ENCODE measurements around the gene RABGAP1L.
A peak's percentile ranks its signal among the peaks of the same experiment; 100 is the strongest.
"Not testable (repeated sequence)": the region's sequence is repeated elsewhere in the genome, so short reads cannot be mapped to it uniquely, and the experiment has no call there.

Gene RABGAP1L

GRCh38 chr1:175023922-175024242 lies 864.6 kb downstream of the RABGAP1L start:
- peak overlapping the region; percentile 83 for H4K12ac ChIP-seq (ENCODE audit: low read depth, low read length)
- not testable (repeated sequence) for H3K27ac ChIP-seq (ENCODE audit: low read depth, low read length); H2BK12ac ChIP-seq (ENCODE audit: low read length); H3K4me3 ChIP-seq (ENCODE audit: low read depth, low read length); H3K4me1 ChIP-seq (ENCODE audit: control insufficient read depth in 1 of 2, insufficient read depth in 2 of 2, low read length in 2 of 2); H3K9ac ChIP-seq (ENCODE audit: low read length); H3K4ac ChIP-seq (ENCODE audit: low read depth, low read length); H2BK5ac ChIP-seq (ENCODE audit: low read depth, low read length, poor library complexity); DNase-seq; H3K79me1 ChIP-seq (ENCODE audit: low read length); H3K18ac ChIP-seq (ENCODE audit: low read length); H2BK120ac ChIP-seq (ENCODE audit: insufficient read depth, low read length, poor library complexity); H3K9me3 ChIP-seq (ENCODE audit: insufficient read depth, low read depth, low read length); H3K36me3 ChIP-seq (ENCODE audit: control insufficient read depth in 1 of 2, insufficient read depth in 2 of 2, low read length in 2 of 2); H3K27me3 ChIP-seq (ENCODE audit: insufficient read depth, low read length); H2AK5ac ChIP-seq (ENCODE audit: low read length); H3K23ac ChIP-seq (ENCODE audit: low read length); H3K79me2 ChIP-seq (ENCODE audit: control insufficient read depth, insufficient read depth, low read length, poor library complexity); H3K14ac ChIP-seq (ENCODE audit: low read length)
- H4K8ac ChIP-seq (ENCODE audit: low read depth, low read length), result peak overlapping the region; percentile 72
- peak overlapping the region; percentile 20 for H4K91ac ChIP-seq (ENCODE audit: low read depth, low read length)
- peak overlapping the region; percentile 43 for H2AFZ ChIP-seq (ENCODE audit: insufficient read depth, low read length, poor library complexity)
- WGBS (ENCODE audit: extremely low coverage, insufficient coverage, insufficient read length), result no CpG with 5 or more reads among the region's 2 CpGs
- H3K4me2 ChIP-seq (ENCODE audit: low read length), result peak overlapping the region; percentile 64

DNA sequence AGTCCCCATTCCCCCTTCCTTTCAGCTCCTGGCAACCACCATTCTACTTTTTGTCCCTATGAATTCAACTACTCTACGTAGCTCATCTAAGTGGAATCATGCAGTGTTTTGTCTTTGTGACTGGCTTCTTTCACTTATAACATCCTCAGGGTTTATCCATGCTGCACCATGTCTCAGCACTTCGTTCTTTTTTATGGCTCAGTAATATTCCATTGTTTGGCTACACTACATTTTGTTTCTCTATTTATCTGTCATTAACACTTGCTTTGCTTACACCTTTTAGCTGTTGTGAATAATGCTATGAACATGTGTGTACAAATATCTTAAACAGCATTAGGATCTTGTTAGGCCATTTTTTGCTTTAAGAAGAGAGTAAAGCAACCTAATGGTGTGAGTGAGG lies 865.5 kb downstream of the RABGAP1L start:
- WGBS (ENCODE audit: extremely low coverage, insufficient coverage, insufficient read length), result no CpG with 5 or more reads among the region's 2 CpGs

DNA sequence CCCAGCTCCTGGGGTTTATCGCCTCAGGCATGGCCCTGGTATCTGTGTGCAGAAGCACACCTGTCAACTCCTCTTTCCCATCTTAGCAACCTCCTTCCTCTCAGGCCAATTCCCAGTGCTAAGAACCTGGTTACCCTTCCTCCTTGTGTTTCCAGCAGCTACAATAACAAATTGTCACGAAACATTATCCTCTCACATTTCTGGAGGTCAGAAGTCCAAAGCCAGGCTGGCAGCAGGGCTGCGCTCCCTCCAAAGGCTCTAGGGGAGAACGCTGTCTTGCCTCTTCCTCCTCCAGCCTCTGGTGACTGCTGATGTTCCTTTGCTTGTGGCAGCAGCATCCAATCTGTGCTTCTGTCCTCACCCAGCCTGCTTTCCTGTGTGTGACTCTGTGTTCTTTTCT lies 874.6 kb downstream of the RABGAP1L start:
- peaks cover 0 to 2% of the 10 kb centered on the region in 2 experiments for H3K4me1 ChIP-seq (ENCODE audit: control insufficient read depth in 1 of 2, insufficient read depth in 2 of 2, low read length in 2 of 2)
- H3K14ac ChIP-seq (ENCODE audit: low read length), result no peak overlapping the region
- H3K4me2 ChIP-seq (ENCODE audit: low read length), result no peak overlapping the region
- no peaks in the 10 kb centered on the region for H3K36me3 ChIP-seq (ENCODE audit: control insufficient read depth in 1 of 2, insufficient read depth in 2 of 2, low read length in 2 of 2)
- H2BK12ac ChIP-seq (ENCODE audit: low read length), result no peak overlapping the region
- no peak overlapping the region for H2BK120ac ChIP-seq (ENCODE audit: insufficient read depth, low read length, poor library complexity)
- H4K8ac ChIP-seq (ENCODE audit: low read depth, low read length), result no peak overlapping the region
- H3K23ac ChIP-seq (ENCODE audit: low read length), result no peak overlapping the region
- H3K27ac ChIP-seq (ENCODE audit: low read depth, low read length), result no peak overlapping the region
- DNase-seq, result no peak
- H3K27me3 ChIP-seq (ENCODE audit: insufficient read depth, low read length), result no peaks in the 10 kb centered on the region
- H4K12ac ChIP-seq (ENCODE audit: low read depth, low read length), result no peak overlapping the region
- no peaks in the 10 kb centered on the region for H3K79me2 ChIP-seq (ENCODE audit: control insufficient read depth, insufficient read depth, low read length, poor library complexity)
- H2AK5ac ChIP-seq (ENCODE audit: low read length), result no peak overlapping the region
- H3K4me3 ChIP-seq (ENCODE audit: low read depth, low read length), result no peak overlapping the region
- no peak overlapping the region for H3K4ac ChIP-seq (ENCODE audit: low read depth, low read length)
- H3K79me1 ChIP-seq (ENCODE audit: low read length), result peaks cover 2% of the 10 kb centered on the region
- H3K18ac ChIP-seq (ENCODE audit: low read length), result no peak overlapping the region
- no peak overlapping the region for H4K91ac ChIP-seq (ENCODE audit: low read depth, low read length)
- no peak overlapping the region for H2BK5ac ChIP-seq (ENCODE audit: low read depth, low read length, poor library complexity)
- H2AFZ ChIP-seq (ENCODE audit: insufficient read depth, low read length, poor library complexity), result no peak overlapping the region
- WGBS (ENCODE audit: extremely low coverage, insufficient coverage, insufficient read length), result no CpG with 5 or more reads among the region's 4 CpGs
- H3K9me3 ChIP-seq (ENCODE audit: insufficient read depth, low read depth, low read length), result no peaks in the 10 kb centered on the region
- H3K9ac ChIP-seq (ENCODE audit: low read length), result no peak overlapping the region

More for the DNA sequence above, 865.5 kb downstream of the RABGAP1L start:
- Histone ChIP-seq H3K4me2 (ENCODE audit: low read length) (no peak overlapping the region), H3K4me3 (ENCODE audit: low read depth, low read length) (no peak overlapping the region), H3K79me2 (ENCODE audit: control insufficient read depth, insufficient read depth, low read length, poor library complexity) (peaks cover 5% of the 10 kb centered on the region), H4K12ac (ENCODE audit: low read depth, low read length) (no peak overlapping the region), H2AFZ (ENCODE audit: insufficient read depth, low read length, poor library complexity) (no peak overlapping the region), H2AK5ac (ENCODE audit: low read length) (no peak overlapping the region), H2BK12ac (ENCODE audit: low read length) (no peak overlapping the region), H3K9me3 (ENCODE audit: insufficient read depth, low read depth, low read length) (no peaks in the 10 kb centered on the region), H4K91ac (ENCODE audit: low read depth, low read length) (no peak overlapping the region), H3K14ac (ENCODE audit: low read length) (no peak overlapping the region), H3K4ac (ENCODE audit: low read depth, low read length) (no peak overlapping the region), H3K9ac (ENCODE audit: low read length) (no peak overlapping the region), H3K4me1 (ENCODE audit: control insufficient read depth in 1 of 2, insufficient read depth in 2 of 2, low read length in 2 of 2) (no peaks in the 10 kb centered on the region), H2BK120ac (ENCODE audit: insufficient read depth, low read length, poor library complexity) (no peak overlapping the region), H2BK5ac (ENCODE audit: low read depth, low read length, poor library complexity) (no peak overlapping the region), H3K27me3 (ENCODE audit: insufficient read depth, low read length) (no peaks in the 10 kb centered on the region), H3K18ac (ENCODE audit: low read length) (no peak overlapping the region), H3K36me3 (ENCODE audit: control insufficient read depth in 1 of 2, insufficient read depth in 2 of 2, low read length in 2 of 2) (no peaks in the 10 kb centered on the region), H3K23ac (ENCODE audit: low read length) (no peak overlapping the region), H3K79me1 (ENCODE audit: low read length) (peaks cover 6% of the 10 kb centered on the region), H3K27ac (ENCODE audit: low read depth, low read length) (no peak overlapping the region), H4K8ac (ENCODE audit: low read depth, low read length) (no peak overlapping the region)
- no peak for DNase-seq

DNA sequence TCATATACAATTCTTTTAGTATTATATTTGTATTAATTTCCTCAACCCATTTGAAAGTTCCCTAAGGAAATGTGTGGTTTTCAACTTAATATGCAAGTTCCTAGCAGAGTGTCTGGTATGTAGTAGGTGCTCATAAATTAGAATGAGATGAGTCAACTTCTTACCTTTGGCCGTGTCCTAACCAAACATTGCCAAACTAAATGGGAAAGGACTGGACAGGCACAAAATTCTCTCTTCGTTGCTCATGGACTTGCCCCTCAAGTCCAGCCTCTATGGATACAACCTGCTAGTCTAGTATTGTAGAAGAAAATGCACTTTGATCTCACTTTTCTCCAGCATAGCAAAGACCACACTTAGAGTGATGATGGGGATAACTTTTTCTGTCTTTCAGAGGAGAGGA lies 875.5 kb downstream of the RABGAP1L start:
- Histone ChIP-seq H3K9ac (ENCODE audit: low read length) (no peak overlapping the region), H3K18ac (ENCODE audit: low read length) (no peak overlapping the region), H3K9me3 (ENCODE audit: insufficient read depth, low read depth, low read length) (no peaks in the 10 kb centered on the region), H2BK12ac (ENCODE audit: low read length) (no peak overlapping the region), H3K36me3 (ENCODE audit: control insufficient read depth in 1 of 2, insufficient read depth in 2 of 2, low read length in 2 of 2) (no peaks in the 10 kb centered on the region), H2AK5ac (ENCODE audit: low read length) (no peak overlapping the region), H4K12ac (ENCODE audit: low read depth, low read length) (no peak overlapping the region), H4K8ac (ENCODE audit: low read depth, low read length) (no peak overlapping the region), H3K27ac (ENCODE audit: low read depth, low read length) (no peak overlapping the region), H3K4ac (ENCODE audit: low read depth, low read length) (no peak overlapping the region), H2AFZ (ENCODE audit: insufficient read depth, low read length, poor library complexity) (no peak overlapping the region), H3K4me2 (ENCODE audit: low read length) (no peak overlapping the region), H3K79me1 (ENCODE audit: low read length) (no peaks in the 10 kb centered on the region), H3K4me3 (ENCODE audit: low read depth, low read length) (no peak overlapping the region), H3K14ac (ENCODE audit: low read length) (no peak overlapping the region), H2BK5ac (ENCODE audit: low read depth, low read length, poor library complexity) (no peak overlapping the region), H3K23ac (ENCODE audit: low read length) (no peak overlapping the region), H3K4me1 (ENCODE audit: control insufficient read depth in 1 of 2, insufficient read depth in 2 of 2, low read length in 2 of 2) (peaks cover 0 to 2% of the 10 kb centered on the region in 2 experiments), H2BK120ac (ENCODE audit: insufficient read depth, low read length, poor library complexity) (no peak overlapping the region), H3K27me3 (ENCODE audit: insufficient read depth, low read length) (no peaks in the 10 kb centered on the region), H3K79me2 (ENCODE audit: control insufficient read depth, insufficient read depth, low read length, poor library complexity) (no peaks in the 10 kb centered on the region), H4K91ac (ENCODE audit: low read depth, low read length) (no peak overlapping the region)
- WGBS (ENCODE audit: extremely low coverage, insufficient coverage, insufficient read length), result no CpG with 5 or more reads among the region's 2 CpGs
- DNase-seq, result peak; percentile 31 to 74

All from trophoblast cell (in vitro differentiated cells and primary cell).